ENCODE results near the gene AHNAK.

- TF ChIP-seq EZH2 (IDR thresholded peaks at IDR 0.05; ENCODE audit: insufficient read depth, poor library complexity, severe bottlenecking) (no peak), EZH2phosphoT487 (IDR thresholded peaks at IDR 0.05; ENCODE audit: insufficient read depth, low read depth) (no peak)
Observed at GRCh38 chr11:62423012-62423411, 123.6 kb downstream of the AHNAK start.
